ENCODE measurements around the gene RTN4RL1.

The RTN4RL1 gene

GRCh38 chr17:2059547-2060384, 34.6 kb upstream of the RTN4RL1 start:
- DNase-seq (ENCODE audit: low read depth) = no peak

GRCh38 chr17:2058586-2059546, 33.7 kb upstream of the RTN4RL1 start:
- peak; percentile 57 for DNase-seq (ENCODE audit: low read depth)

DNA sequence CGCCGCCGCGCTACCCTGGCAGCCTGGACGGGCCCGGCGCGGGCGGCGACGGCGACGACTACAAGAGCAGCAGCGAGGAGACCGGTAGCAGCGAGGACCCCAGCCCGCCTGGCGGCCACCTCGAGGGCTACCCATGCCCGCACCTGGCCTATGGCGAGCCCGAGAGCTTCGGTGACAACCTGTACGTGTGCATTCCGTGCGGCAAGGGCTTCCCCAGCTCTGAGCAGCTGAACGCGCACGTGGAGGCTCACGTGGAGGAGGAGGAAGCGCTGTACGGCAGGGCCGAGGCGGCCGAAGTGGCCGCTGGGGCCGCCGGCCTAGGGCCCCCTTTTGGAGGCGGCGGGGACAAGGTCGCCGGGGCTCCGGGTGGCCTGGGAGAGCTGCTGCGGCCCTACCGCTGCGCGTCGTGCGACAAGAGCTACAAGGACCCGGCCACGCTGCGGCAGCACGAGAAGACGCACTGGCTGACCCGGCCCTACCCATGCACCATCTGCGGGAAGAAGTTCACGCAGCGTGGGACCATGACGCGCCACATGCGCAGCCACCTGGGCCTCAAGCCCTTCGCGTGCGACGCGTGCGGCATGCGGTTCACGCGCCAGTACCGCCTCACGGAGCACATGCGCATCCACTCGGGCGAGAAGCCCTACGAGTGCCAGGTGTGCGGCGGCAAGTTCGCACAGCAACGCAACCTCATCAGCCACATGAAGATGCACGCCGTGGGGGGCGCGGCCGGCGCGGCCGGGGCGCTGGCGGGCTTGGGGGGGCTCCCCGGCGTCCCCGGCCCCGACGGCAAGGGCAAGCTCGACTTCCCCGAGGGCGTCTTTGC, 32.8 kb upstream of the RTN4RL1 start:
- no peak for DNase-seq (ENCODE audit: low read depth)

GRCh38 chr17:2057175-2057759, 32.1 kb upstream of the RTN4RL1 start:
- DNase-seq (ENCODE audit: low read depth) = no peak

- no peak for DNase-seq (ENCODE audit: low read depth)
Observed at GRCh38 chr17:2056206-2057174, 31.4 kb upstream of the RTN4RL1 start.

- DNase-seq (ENCODE audit: low read depth) = no peak
Observed at GRCh38 chr17:2055292-2056205, 30.4 kb upstream of the RTN4RL1 start.

DNA sequence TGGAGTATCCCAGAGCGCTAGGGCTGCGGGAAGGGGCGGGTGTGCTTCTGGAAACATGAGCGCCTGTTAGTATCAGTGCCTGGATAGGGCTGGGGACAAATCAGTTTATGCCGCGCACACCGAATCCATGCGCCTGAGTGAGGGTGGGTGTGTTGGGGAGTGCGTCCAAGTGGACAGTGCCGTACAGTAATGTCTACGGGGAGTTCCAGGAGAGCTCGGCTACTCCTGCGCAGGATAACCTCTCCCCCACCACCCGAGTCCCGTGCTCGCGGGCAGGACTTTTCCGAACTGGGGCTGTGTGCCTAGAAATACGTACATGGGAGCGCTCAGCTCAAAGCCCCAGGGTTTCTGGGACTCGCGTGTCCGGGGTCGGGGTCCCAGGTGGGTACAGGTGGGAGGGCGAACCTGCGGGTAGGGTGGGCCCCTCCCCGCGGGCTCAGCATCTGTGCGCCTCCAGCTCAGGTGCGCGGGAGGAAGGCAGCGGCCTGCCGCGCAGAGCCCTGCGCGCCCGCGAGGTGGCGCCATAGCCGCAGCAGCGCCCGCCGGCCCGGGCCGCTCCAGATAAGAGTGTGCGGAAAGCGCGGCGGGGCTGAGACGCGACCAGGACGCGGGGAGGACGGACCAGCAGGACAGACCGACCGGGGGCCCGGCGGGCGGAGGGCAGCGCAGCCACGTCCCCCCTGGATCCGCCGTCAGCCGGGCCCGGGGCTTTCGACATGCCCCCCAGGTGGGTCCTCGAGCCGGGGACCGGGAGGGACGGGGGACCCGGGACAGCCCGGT, 29.6 kb upstream of the RTN4RL1 start, which contains the start of gene HIC1:
HIC1 (plus strand) TSS at position 592 of the 780 bp plus-strand sequence. CDS start 1,588 bp downstream, outside the sequence.
- peak; percentile 54 for DNase-seq (ENCODE audit: low read depth)

DNA sequence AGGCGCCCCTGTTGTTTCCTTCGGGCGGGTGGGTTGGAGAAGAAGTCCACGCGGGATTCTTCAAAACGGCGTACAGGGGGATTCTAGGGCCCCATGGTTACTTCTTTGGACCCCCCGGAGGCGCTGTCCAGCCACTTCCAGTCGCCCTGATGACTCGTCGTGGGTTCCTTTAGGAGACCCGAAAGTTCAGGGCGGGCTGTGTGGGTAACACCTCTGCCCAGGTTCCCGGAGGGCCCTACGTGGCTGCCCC, 29.1 kb upstream of the RTN4RL1 start:
- no peak for DNase-seq (ENCODE audit: low read depth)

DNA sequence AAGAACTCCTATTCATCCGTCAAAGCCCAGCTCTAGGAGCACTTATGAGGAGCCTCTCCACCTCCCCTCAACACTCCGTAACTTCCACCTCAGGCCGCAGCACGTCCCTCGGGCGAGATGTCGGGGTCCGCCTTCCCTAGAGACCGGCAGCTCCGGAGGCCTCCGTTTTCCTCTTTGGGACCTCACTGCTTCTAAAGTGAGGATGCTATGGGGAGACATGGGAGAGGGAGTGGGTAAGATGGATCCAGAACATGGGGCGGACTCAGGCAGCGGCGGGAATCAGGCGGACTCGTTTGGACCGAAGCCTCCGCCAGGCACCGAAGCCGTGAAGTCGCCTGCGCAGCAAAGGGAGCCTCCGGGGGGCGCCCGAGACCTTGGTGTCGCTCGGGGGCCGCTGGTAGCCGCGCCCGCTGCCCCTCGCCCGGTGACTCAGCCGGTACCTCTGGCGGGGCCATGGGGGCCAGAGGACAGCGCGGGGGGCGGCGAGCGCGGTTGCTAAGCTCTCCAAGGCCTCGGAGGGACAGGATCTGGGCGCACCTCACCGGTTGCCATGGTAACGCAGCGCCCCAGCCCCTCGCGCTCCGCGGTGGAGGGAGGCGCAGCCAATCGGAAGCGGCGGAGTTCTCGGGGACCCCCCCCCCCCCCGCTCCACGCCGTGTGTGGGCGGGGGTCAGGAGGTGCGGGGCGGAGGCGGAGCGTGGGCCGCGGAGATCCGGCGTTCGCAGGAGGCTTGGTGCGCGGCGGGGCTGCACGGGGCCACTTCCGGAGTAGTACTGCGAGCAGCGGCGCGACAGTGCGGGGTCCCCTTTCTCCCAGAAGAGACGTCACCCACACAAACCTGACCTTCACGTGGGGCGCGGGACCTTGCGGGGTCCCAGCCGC, 28.5 kb upstream of the RTN4RL1 start:
- peak; percentile 60 for DNase-seq (ENCODE audit: low read depth)

DNA sequence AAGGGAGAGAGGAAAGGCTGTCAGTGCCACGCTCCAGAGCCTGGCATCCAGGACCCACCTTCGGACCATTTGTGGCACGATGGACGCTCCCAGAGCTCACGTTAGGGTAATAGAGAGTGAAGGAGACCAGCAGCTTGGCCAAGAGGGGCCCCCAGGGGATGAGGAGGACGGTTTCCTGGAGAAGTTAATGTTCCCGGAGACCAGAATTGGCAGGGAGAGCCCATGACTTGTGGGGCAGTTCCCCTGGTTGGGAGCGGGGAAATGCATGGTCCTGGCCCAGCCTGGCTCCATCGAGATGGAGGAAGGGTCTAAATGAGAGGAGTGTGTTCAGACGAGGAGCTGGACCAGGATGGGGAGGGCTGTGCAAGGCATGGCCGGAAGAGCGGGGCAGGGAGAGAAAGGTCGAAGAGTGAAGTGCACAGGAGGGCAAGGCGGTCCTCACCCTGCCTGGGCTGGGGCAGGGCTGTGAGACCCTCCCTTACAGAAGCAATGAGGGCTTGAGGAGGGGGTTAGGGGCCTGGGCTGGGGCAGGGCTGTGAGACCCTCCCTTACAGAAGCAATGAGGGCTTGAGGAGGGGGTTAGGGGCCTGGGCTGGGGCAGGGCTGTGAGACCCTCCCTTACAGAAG, 26.9 kb upstream of the RTN4RL1 start:
- DNase-seq (ENCODE audit: low read depth) = no peak

- no peak for DNase-seq (ENCODE audit: low read depth)
Observed at GRCh38 chr17:2051061-2051932, 26.2 kb upstream of the RTN4RL1 start.

- DNase-seq (ENCODE audit: low read depth) = peak; percentile 66
Observed at GRCh38 chr17:2050300-2051060, 25.3 kb upstream of the RTN4RL1 start.

GRCh38 chr17:2049333-2050299, 24.5 kb upstream of the RTN4RL1 start:
- peak; percentile 69 for DNase-seq (ENCODE audit: low read depth)

- no peak for DNase-seq (ENCODE audit: low read depth)
Observed at GRCh38 chr17:2048805-2049204, 23.7 kb upstream of the RTN4RL1 start.
